Measurements from ENCODE around the gene MIEN1.
A peak's percentile ranks its signal among the peaks of the same experiment; 100 is the strongest.
"Not testable (repeated sequence)": the region's sequence is repeated elsewhere in the genome, so short reads cannot be mapped to it uniquely, and the experiment has no call there.

Gene MIEN1, protein sequence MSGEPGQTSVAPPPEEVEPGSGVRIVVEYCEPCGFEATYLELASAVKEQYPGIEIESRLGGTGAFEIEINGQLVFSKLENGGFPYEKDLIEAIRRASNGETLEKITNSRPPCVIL

DNA sequence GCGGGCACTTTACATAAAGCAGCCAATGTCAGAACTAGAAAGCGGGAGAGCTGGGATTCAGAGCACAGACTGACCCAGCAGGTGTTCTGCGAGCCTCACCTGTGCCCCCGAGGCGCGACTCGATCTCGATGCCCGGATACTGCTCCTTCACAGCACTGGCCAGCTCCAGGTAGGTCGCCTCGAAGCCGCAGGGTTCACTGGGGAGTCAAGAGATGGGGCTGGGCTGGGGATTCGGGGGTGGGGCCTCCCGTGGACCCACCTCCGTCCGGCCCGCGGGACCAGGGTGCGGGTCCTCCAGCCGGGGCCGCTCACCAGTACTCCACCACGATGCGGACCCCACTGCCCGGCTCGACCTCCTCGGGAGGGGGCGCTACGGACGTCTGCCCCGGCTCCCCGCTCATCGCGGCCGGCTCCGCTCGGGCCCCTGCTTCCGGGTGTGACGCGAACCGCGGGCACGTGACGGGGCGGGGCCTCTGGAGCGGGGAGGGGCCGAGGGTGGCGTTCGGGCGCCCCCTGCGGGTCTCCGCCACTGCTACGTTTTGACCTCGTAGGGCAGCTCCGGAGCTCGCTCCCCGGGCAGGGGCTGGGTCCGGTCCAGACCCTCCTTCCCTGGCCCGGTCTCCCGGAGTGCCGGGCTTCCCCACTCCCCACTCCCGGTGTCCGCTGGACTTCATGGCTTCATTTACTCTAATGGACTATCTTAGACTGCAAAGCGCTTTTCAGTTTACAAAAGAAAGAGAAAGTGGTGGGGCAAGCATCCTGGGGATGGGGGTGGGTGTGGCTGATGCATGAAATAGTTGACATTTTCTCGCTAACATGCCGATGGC, at the start of gene MIEN1:
Gene MIEN1 (minus strand): TSS at position 438 of the 827 bp plus-strand sequence. CDS start 37 bp downstream, at position 401.
- peak; percentile 92 for DNase-seq

DNA sequence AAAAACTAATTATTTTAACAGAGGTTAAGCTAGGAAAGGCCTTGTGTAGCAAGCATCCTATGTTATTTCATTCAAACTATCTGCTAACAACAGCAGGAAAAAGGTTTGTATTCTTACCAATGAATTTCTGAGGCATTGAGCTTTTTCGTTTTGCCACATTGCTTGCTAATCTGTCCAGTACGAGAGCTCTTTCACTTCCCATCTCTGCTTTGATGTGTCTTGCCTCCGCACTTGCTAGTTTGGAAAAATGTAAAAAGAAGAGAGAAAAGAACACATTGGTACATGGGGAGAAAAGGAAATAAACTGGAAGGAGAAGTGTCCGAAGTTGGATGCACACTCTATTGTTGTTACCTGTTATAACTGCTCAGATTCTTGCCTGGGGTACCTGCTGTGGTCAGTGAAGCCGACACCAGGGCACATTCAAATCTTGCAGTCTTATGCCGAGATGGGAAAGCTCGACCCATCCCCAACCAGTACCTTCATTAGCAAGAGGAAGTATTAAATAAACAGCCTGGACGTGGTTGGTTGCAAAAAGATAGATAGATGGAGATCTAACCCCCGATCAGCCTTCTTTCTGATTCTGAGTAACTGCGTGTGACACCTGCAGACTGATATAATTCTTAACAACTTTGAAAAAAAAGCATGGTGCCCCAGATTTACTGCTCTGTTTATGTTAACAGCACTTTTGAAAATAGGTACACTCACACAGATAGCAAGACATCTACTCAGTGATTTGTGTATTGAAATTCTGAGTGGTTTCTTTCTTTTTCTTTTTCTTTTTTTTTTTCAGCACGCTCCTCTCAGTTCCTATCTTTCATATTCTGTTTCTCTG, 47.4 kb upstream of the MIEN1 start:
- peak; percentile 60 for DNase-seq

DNA sequence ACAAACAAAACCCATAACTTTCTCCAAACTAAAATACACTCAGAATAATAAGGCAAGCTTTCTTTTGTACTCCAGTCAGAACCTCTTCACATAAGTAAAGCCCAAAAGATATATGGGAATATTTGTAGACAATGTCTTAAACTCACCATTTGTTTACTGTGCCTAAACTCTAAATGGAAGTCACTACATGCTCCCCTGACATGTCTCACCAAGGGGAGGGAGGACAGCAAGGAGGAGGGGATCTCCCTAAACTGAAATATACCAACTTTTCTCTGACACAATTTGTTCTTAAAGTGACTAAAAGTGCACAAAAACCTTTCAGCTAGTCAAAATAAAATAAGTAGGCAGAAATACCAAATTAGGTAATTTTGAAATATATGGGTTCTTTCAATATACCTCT, 45.9 kb upstream of the MIEN1 start:
- DNase-seq, result peak; percentile 55

DNA sequence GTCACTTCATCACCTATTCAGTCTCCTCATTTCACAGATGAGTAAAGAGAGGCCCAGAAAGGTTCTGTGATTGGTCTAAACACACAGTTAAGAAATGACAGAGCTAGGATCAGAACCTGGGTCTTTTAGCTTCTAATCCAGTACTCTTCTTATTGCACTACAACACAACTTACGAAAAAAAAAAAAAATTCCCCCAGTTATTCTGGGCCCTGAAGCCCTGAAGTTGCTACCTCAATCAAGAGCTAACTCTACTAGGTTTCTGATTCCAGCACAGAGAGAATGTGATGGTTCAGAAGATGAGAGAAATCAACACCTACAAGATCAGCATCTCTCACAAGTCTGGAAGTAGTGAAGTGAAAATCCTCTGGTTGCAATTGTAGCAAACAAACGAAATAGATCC, 44.7 kb upstream of the MIEN1 start:
- DNase-seq, result peak; percentile 38

DNA sequence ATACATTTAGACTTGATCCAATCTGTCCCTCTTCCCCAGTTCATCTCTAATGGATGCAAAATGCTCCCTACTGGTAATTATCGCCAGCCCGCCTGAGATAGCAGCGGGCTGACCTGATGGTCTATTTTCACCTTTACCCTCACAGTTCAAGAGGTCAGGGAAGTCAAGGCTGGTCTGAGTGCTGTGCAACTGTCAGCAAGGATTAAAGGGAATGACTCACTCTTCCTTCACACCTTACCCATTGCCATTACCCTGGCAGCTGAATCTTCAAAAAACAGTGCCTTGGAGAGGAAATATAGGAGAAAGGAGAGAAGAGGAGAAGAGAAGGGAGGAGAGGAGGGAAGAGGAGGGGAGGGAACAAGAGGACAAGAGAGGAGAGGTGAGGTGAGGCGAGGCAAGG, 43.7 kb upstream of the MIEN1 start:
- no peak for DNase-seq

DNA sequence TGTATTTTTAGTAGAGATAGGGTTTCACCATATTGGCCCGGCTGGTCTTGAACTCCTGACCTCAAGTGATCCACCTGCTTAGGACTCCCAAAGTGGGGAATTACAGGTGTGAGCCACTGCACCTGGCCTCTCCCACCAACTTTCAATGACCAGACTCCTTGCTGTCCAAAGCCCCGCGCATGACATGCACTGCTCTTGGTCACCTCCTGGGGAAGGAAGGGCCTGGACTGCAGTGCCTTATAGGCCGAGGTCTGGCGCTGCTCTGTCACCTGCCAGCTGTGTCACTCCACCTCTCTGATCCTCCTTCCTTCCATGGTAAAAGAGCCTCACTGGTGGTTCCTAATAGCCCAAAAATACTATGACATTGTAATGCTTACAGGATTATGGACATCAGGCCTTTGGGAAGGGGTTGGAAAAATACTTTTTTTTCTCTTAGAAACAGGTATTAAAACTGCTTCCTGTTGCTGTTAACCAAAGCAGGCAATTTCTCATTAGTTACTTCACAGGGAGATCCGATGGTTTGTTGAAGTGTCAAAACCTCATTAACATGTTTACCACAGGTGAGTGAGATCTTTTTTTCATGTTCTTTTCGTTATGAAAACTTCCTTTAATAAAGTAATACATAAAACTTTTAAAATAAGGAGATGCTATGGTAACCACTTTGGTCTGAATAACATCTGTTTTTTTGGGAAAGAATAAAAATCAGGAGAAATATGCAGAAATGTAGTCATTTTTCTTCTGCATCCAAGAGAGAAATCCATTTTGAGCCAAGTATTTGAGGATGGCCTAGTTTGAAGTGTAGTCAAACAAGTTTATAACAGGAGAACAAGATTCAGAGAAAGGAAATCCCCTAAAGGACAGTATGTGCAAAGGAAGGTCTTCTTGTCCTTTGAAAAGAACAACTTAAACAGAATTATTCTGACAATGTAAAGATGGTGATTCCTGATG, 42.9 kb upstream of the MIEN1 start:
- DNase-seq, result peak; percentile 63

DNA sequence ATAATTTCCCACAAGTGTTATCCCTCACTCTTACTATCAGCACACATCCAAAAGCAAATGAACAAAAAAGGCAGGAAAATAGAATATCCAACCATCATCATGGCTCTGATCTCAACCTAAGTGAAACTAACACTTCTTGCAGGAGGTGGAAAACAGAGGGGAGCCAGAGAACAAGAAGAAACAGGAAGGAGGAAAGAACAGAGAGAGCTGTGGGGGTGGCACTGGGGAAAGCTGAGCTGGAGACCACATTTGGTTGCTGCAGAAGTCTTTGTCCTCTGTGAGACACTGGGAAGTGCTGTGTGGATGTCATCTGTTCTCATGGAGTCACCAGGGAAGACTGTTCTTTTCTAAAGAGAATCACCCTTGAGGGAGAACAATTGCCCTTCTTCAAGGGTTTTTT, 42.1 kb upstream of the MIEN1 start:
- peak; percentile 41 for DNase-seq

DNA sequence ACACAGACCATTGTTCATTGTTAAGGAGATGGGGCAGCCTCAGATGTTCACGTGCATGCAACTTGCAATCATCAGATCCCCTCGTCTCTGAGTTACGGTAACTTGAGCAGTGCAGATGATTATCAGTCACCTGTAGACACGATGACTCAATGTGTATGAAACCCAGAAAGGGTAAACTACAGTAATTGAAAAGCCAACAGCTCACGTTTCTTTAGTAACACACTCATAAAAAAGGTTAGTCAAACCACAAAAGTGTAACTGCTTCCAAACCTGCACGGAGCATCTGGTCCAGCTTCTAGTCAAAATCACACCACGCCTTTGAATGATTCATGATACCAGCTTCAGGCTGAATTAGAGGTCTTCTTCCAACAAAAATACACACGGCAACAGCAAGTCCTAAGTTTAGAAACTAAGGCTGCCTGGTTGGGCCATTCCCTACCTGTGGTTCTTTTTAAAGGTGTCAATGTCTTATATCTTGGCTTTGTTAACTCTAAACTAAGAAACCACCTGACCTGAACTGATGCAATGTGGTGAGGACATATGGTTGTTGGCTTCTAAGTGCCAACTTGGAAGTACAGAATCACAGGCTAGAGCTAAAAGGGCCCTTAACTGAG, 39.7 kb upstream of the MIEN1 start:
- DNase-seq, result peak; percentile 79

DNA sequence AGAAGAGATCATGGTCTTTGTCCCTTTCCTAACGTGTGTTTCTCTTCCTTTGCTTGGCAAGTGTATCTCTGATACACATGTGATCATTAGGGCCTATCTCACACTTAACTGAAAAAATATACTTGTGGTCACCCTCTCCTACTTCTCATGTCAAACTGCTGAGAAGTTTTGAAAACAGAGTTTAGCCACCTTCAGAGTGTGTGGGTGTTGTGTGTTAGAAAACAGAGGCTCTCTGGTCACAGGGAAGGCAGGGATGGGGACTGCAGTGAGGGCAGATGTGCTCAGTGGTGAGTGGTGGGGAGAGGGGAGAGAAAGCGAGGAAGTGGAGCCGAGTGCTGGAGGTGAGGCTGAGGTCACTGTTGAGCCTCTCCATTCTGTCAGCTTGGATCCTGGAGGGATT, 36.8 kb upstream of the MIEN1 start:
- DNase-seq, result no peak

DNA sequence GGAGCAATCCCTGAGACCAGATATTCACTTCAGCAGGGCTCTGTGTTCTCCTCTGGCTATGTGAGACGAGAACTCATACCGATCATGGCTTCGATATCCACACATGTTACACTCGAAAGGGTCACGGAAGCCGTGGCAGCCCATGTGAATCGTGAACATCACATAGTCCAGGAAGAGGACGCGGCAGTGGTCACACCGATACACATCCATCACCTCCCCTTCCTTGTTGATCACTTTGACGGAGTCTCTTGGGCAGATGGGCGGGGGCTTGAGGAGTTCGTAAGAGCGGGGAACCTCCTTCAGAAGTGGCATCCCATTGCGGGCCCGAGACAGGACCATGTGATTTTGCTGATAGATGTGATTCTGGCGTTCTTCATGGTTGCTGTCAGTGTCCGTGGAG, 35.4 kb upstream of the MIEN1 start:
- DNase-seq, result no peak

DNA sequence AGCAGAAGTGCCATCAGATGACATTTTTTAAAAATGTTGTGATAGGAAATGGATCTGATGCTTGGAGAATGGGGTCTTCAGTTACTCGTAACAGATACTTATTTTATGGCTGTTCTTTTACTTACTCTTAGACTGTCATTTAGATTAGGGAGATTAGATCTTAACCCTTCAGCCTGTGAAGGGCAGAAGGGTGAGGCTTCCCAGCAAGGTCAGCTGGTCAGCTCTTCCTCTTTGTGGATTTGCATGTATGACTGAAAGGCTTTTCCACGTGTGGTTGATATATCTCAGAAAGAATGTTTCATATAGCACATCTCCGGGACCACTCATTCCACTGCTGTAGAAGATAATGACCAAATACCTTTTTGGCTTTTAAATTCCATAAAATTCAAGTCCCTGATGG, 34.8 kb upstream of the MIEN1 start:
- no peak for DNase-seq

DNA sequence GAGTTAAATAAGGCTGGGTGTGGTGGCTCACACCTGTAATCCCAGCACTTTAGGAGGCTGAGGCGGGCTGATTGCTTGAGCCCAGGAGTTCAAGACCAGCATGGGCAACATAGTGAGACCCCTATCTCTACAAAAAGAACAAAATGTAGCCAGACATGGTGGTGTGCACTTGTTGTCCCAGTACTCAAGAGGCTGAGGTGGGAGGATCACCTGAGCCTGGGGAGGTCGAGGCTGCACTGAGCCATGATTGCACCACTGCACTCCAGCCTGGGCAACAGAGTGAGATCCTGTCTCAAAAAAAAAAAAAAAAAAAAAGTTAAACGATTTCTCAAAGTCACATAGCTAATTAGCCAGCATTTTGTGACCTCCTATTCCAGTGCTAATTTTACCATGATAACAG, 33.8 kb upstream of the MIEN1 start:
- DNase-seq, result not testable (repeated sequence)

DNA sequence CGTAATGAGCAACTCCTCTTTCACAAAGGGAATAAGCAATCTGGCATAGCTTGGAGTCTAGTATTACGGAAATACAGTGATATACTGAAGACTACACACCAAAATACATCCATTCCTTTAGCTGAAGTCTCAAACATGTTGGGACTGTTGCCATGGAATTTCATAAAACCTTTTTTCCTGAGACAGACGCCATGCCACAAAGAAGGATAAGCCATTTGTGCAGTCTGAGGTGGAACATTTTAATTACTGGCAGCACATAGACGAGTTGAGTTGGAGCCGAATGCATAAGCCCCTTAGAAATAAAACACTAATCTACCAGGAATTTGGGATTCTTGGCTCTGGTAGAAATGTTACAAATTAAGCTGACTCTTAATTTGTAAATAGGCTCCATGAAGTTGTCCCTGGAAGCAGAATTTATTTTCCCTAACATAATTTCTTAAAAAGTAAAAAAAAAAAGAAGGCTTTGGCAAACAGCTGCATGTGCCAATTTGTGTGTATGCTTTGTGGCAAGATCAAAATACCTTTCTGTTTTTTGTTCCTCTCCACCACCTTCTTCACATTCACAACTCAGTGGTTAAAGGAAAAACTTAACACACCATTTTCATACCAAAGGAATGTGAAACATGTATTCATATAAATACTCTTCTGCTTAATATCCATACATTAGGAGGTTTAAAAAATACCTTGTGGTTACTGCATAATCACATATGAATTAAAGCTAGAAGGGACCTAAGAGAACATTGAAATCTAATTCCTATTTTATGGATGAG, 32.9 kb upstream of the MIEN1 start:
- DNase-seq, result no peak

DNA sequence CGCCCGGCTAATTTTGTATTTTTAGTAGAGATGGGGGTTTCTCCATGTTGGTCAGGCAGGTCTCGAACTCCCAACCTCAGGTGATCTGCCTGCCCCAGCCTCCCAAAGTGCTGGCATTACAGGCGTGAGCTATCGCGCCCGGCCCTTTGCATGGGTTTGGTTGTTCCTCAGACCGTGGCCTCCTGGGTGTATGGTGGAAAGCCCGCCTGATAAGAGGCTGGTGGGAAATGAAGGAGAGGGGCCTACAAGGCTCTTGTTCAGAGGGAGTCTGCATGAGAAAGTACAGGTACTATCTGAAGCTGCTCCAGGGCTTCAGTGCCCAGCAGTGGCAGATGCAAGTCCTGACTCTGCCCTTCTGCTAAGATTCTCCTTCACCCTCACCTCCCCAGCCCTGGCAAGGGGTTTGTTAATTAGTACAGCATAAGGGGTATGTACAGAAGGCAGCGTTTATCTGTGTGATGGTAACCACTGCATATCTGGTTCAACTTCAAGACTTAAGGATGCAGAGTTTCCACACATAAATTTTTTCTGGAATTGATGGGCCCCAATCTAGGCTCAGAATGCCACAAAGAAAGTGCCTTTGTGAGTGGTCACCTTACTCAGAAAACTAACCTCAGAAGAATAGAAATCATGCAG, 31.6 kb upstream of the MIEN1 start:
- DNase-seq, result no peak

DNA sequence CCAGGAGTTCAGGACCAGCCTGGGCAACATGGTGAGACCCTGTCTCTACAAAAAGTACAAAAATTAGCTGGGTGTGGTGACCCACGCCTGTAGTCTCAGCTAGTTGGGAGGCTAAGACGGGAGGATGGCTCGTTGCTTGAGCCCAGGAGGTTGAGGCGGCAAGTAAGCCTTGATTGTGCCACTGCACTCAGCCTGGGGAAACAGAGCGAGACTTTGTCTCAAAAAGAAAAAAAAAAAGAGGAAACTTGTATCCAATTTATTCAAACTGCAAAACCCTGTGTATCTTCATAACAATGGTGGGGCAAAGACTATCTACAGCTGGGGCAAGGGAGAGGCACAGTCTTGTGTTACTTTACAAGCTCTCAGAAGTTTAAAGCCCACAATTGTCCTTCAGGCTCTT, 28.9 kb upstream of the MIEN1 start:
- DNase-seq, result no peak

DNA sequence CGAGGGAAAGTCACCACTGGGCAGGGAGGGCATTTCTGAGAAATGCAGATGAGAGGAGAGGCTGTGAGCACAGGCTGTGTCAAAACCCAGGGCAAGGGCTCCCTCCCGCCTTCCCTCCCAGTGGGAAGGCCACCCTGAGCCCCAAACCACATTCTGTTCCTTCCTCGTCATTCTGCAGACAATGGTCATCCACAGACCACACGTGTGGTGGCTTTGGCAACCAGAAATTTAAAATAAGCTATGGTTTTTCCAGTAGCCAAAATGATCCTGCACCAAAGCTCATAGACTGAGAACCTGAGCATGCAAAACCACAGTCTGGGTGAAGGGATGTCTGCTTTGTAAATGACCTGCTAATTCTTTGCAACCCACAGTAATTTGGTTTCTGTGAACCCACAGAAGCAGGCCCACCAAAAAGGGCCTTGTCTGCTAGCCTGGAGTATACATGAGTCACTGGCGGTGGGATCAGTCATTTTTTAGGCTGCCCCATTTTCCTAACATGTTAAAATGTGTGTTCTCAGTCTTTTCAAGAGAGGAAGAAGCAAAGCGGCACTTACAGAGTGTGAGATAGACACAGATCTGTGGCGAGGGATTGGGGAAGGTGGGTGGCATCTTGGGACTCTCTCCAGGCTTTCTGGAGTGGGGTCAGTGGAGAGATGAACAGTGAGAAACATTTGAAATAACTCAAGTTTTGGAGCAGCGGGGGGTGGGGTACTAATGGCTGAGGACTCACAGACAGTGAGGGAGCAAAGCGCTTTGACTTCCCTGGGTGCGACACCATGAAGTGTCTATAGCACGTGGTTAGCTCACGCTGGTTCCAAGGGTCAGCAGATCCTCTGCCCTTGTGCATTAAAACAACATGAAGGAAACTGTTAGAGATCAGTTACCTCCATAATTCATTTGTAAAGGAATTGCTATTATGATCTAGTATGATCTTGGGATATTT, 27.9 kb upstream of the MIEN1 start:
- peak; percentile 73 for DNase-seq

DNA sequence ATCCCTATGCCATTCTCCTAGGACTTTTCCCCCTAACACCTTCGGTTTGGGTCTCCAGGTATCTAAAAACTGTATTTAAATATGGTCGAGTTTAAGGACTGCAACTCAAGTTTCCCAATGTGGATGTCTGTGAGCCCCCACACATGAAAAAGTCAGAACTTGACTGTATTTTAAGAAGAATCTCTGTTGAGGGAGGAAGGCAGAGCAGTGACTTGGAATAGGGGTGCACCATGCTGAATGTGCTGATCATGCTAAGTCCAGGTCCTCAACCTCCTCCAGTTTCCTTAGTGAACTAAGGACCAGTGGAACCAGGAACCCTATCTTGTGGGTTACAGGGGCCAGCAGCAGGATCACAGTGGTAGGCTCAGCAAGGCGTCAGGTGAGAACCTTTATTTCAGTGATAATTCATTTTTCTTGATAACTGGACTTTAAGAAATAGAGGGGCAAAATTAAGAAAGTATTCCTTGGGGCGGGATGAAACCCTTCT, 26.9 kb upstream of the MIEN1 start:
- no peak for DNase-seq

DNA sequence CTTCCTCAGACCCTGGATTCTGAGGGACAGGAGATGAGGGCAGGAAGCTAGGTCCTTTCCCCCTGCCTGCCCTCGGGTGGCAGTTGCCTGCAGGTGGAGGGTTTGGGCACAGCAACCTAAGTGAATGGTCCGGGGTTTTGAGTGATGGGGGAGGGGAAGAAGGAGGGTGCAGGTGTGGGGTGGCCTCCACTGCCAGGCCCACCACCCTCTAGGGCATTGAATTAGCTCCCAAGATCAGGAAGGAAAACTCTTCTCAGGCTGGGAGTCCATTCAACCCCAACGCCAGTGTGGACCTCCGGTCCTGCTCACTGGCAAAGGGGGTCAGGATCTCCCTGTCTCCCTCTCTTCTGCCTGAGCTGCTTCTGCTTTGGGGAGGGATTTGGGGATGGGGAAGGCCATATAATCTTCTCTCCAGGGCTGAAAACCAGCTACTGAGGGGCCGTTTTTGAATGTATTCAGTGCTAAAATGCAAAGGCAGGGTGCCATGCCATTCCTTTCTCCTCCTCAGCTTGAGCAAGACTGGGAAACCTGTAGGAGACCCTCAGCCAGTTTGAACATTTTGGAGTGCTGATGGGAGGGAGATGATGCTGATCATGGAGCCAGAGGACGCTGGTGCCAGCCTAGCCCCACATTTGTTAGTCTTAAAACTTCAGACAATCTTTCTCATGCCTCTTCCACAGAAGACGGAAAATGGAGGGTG, 26.2 kb upstream of the MIEN1 start:
- no peak for DNase-seq

Measured in CD4-positive, alpha-beta T cell treated with Interleukin-17A for 1 hour (primary cell).